GM12892 (cell line): Measurements from ENCODE around the gene CMC1.

Experiments used
- POLR2A ChIP-seq: IDR thresholded peaks from 2 replicates; pipeline ENCODE4 v1.6.1; 2011; ENCODE audit warnings: low read depth, low read length, control low read depth
- POLR2AphosphoS5 ChIP-seq: IDR thresholded peaks from 2 replicates; pipeline ENCODE4 v1.6.1; 2011; ENCODE audit warnings: low read depth, low read length, control low read depth
- TAF1 ChIP-seq: IDR thresholded peaks from 2 replicates; pipeline ENCODE4 v1.6.1; 2011; ENCODE audit warnings: low read depth, mild to moderate bottlenecking, control low read depth, low read length, borderline replicate concordance

DNA sequence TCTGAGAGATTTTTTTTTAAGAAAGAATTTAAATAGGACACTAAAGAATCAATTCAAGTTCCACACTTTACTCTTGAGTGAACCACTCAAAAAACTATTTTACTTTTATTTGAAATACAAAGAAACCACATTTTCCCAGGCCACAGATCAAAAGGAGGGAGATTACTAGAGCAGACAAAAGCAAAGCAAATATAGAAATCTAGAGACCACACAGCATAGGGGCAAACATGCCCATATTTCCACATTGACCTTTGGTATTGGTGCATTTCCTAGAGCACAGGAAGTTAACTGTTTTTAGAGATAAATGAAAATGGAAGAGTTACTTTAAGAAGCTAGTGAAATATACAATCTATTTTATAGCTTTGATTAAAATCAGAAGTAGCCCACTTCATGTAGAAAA lies 79.6 kb downstream of the CMC1 start:
- TF ChIP-seq POLR2AphosphoS5 = no peak
- TF ChIP-seq POLR2A = no peak
- no peak for TF ChIP-seq TAF1
